Measurements from ENCODE around the gene RMRP. TPM values are rescaled to one million over a fixed set of nuclear protein-coding genes. Genes with fewer than 3 reads are reported as not detected.

The RMRP gene
- total and polyA plus RNA-seq, 2 of the 4 experiments (the other 2 are of a cell fraction): 39.7 to 13,690 TPM

DNA sequence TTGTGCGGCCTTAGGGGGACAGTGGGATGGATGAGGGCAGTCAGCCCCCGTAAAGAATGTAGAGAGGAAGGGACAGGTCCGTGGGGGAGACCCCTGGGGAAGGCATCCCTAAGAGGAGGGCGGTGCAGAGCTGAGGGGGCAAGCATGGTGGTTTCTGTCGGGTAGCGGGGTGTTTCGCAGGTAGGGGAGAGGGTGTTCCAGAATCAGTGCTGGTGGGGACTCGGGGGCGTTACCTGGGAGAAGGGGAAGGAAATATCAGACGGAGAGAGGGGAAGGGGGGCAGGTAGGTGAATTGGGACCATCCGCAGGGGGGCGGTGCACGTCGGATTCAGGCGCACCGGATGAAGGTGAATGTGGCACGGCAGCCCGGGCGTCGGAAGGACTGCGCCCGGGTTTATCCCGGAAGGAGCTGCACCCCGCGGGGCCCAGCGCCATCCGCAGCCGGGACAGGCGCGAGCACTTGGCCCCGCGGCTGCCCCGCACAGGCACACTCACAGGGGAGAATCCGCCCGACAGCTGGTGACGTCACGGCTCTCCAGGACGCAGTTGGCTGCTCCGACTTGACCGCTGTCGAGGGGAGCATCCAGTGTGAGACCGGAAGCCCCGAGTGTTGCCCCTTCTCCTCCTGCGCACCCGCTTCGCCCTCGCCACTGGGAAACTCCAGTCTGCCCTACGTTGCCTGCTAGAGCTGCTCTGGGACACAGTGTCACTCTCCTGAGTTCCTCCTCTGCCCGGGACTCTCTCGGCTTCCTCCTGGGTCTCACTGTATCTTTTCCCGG, 40.9 kb downstream of the RMRP start:
- Histone ChIP-seq H2BK15ac (ENCODE audit: low read depth, low read length) (no peak overlapping the region), H2AK9ac (replicated peaks; ENCODE audit: low read depth, low read length, poor library complexity) (peak overlapping the region; percentile 9), H2BK120ac (ENCODE audit: low read depth, low read length) (no peak overlapping the region), H3K79me1 (ENCODE audit: low read depth in 1 of 2, low read length in 2 of 2) (no peaks in the 10 kb centered on the region), H3K36me3 (ENCODE audit: control insufficient read depth, insufficient read depth, low read length) (no peaks in the 10 kb centered on the region), H3K27ac (ENCODE audit: insufficient read depth, low read length) (no peak overlapping the region), H4K20me1 (ENCODE audit: insufficient read depth, low read length) (no peaks in the 10 kb centered on the region), H3K4me1 (ENCODE audit: control insufficient read depth, insufficient read depth, low read length) (no peaks in the 10 kb centered on the region), H3K4me3 (ENCODE audit: insufficient read depth, low read depth, low read length) (peak overlapping the region; percentile 43), H4K5ac (ENCODE audit: low read depth, low read length) (peak overlapping the region; percentile 49), H4K8ac (ENCODE audit: low read depth in 2 of 2, low read length in 2 of 2) (peak overlapping the region; percentile 87 to 90; a peak in 3 of 4 replicates), H3K9me1 (ENCODE audit: insufficient read depth, low read length) (no peaks in the 10 kb centered on the region), H3K27me3 (ENCODE audit: control insufficient read depth, insufficient read depth, low read length) (peaks cover 64% of the 10 kb centered on the region), H3K4me2 (ENCODE audit: low read depth, low read length) (peak overlapping the region; percentile 84), H3K4ac (ENCODE audit: low read depth, low read length) (peak overlapping the region; percentile 56; the same call in 1 of the 2 replicates), H2AFZ (replicated peaks; ENCODE audit: low read length, poor library complexity) (peak overlapping the region; percentile 94), H3K14ac (replicated peaks; ENCODE audit: low read depth, low read length) (0 out of 2 replicates have a peak overlapping the region, but pooled peaks have one; percentile 29), H3K18ac (ENCODE audit: low read depth, low read length) (no peak overlapping the region), H3K9me3 (ENCODE audit: control insufficient read depth, insufficient read depth, low read length) (no peaks in the 10 kb centered on the region; the same call in 1 of the 2 replicates), H2BK20ac (ENCODE audit: low read depth, low read length) (no peak overlapping the region), H2BK5ac (ENCODE audit: low read depth, low read length, poor library complexity, severe bottlenecking) (no peak overlapping the region), H4K91ac (ENCODE audit: insufficient read depth, low read depth, low read length) (no peak overlapping the region), H3K9ac (ENCODE audit: low read depth, low read length) (peak overlapping the region; percentile 42), H3K56ac (ENCODE audit: extremely low read depth, insufficient read depth, low read length) (no peak overlapping the region), H2AK5ac (ENCODE audit: low read depth, low read length) (no peak overlapping the region; the same call in 1 of the 2 replicates), H3K23ac (ENCODE audit: low read depth, low read length) (peak overlapping the region; percentile 75)
- TF ChIP-seq, protein P1, sequence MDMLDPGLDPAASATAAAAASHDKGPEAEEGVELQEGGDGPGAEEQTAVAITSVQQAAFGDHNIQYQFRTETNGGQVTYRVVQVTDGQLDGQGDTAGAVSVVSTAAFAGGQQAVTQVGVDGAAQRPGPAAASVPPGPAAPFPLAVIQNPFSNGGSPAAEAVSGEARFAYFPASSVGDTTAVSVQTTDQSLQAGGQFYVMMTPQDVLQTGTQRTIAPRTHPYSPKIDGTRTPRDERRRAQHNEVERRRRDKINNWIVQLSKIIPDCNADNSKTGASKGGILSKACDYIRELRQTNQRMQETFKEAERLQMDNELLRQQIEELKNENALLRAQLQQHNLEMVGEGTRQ (IDR thresholded peaks at IDR 0.05; ENCODE audit: low read depth, low read length): no peak
- no peak for TF ChIP-seq CEBPB (IDR thresholded peaks at IDR 0.05; ENCODE audit: low read depth, low read length)
- peak; percentile 90 for TF ChIP-seq RFX5 (IDR thresholded peaks at IDR 0.05; ENCODE audit: low read depth, low read length)
- dilution Hi-C loops (cut with HindIII; ENCODE audit: low sequenced_read_pairs, unreplicated experiment) (no loop called here), intact Hi-C loops (cut with micrococcal nuclease) (no loop called here), in situ Hi-C loops (cut with MboI; ENCODE audit: low sequenced_read_pairs) (no loop called here)
- no TSS peak for BruUV-seq (replicated peaks)
- CTCF ChIA-PET: interaction anchor here (1.7 kb wide), 1 partner anchor 13 kb away, joined by 4 read pairs; no protein-coding TSS in a partner anchor
- peak; percentile 69 for DNase-seq
- WGBS, 2 experiments (ENCODE audit: extremely low coverage in 2 of 2, insufficient read length in 1 of 2): 5% methylated on average over 34 of the region's 51 CpGs; no CpG with 5 or more reads in 1 of the 2 experiments
- POLR2A ChIA-PET (ENCODE audit: unreplicated experiment): no interaction called here
- peak; percentile 93 for ATAC-seq (ENCODE audit: low read depth)
